Glutamatergic neuron (in vitro differentiated cells): ENCODE data around the gene GTPBP6. TPM values are rescaled to one million over a fixed set of nuclear protein-coding genes. Genes with fewer than 3 reads are reported as not detected.

Experiments
- DNase-seq: peaks from one replicate; pipeline ENCODE4 v3.0.0; 2022
- H3K27ac Mint-ChIP-seq: one replicate; pipeline ENCODE4 v1.8.0; 2020; ENCODE audit warnings: mild to moderate bottlenecking, mixed read lengths, inconsistent platforms; ENCODE audit not compliant: unreplicated experiment
- H3K27me3 Mint-ChIP-seq: one replicate; pipeline ENCODE4 v1.8.0; 2020; ENCODE audit warnings: mild to moderate bottlenecking, moderate library complexity, mixed read lengths, inconsistent platforms; ENCODE audit not compliant: unreplicated experiment
- H3K36me3 Mint-ChIP-seq: one replicate; pipeline ENCODE4 v1.8.0; 2020; ENCODE audit warnings: mild to moderate bottlenecking, mixed read lengths, inconsistent platforms; ENCODE audit not compliant: unreplicated experiment
- H3K4me1 Mint-ChIP-seq: one replicate; pipeline ENCODE4 v1.8.0; 2020; ENCODE audit warnings: mild to moderate bottlenecking, low read depth, mixed read lengths, inconsistent platforms; ENCODE audit not compliant: unreplicated experiment
- H3K4me3 Mint-ChIP-seq: one replicate; pipeline ENCODE4 v1.8.0; 2020; ENCODE audit warnings: mild to moderate bottlenecking, mixed read lengths, inconsistent platforms; ENCODE audit not compliant: unreplicated experiment
- H3K9me3 Mint-ChIP-seq: one replicate; pipeline ENCODE4 v1.8.0; 2020; ENCODE audit warnings: mild to moderate bottlenecking, moderate library complexity, mixed read lengths, inconsistent platforms; ENCODE audit not compliant: unreplicated experiment
- total RNA-seq: library from RNA; stranded (reverse); fragmentation: NEBNext Ultra II Directional; extraction: Animal tissue kit (Norgen Biotek cat#: 25700); gene quantifications from one replicate; pipeline ENCODE4 v1.2.1, GENCODE V29; 2021; ENCODE audit not compliant: unreplicated experiment
- TF ChIP-seq, protein P1 (sequence below): fragments of 200-600 bp; sonication (generic); IDR thresholded peaks from one replicate; pipeline ENCODE4 v1.5.0; 2021; ENCODE audit not compliant: partially characterized antibody, unreplicated experiment

Gene GTPBP6
- total RNA-seq, 1 donor from 2014 or later: 52.3 TPM

- Mint-ChIP-seq H3K36me3 (peaks cover 18% of the 10 kb centered on the region), H3K9me3 (peaks cover 18% of the 10 kb centered on the region)
These were observed 14.5 kb upstream of the GTPBP6 start for GRCh38 chrX:332916-333610.

GRCh38 chrX:332496-332860 lies 13.9 kb upstream of the GTPBP6 start:
- Mint-ChIP-seq H3K9me3 (peaks cover 13% of the 10 kb centered on the region), H3K4me3 (no peak overlapping the region), H3K27ac (no peak overlapping the region), H3K36me3 (peaks cover 12% of the 10 kb centered on the region), H3K4me1 (no peaks in the 10 kb centered on the region), H3K27me3 (peaks cover 7% of the 10 kb centered on the region)
- DNase-seq: no peak
- TF ChIP-seq, protein P1, sequence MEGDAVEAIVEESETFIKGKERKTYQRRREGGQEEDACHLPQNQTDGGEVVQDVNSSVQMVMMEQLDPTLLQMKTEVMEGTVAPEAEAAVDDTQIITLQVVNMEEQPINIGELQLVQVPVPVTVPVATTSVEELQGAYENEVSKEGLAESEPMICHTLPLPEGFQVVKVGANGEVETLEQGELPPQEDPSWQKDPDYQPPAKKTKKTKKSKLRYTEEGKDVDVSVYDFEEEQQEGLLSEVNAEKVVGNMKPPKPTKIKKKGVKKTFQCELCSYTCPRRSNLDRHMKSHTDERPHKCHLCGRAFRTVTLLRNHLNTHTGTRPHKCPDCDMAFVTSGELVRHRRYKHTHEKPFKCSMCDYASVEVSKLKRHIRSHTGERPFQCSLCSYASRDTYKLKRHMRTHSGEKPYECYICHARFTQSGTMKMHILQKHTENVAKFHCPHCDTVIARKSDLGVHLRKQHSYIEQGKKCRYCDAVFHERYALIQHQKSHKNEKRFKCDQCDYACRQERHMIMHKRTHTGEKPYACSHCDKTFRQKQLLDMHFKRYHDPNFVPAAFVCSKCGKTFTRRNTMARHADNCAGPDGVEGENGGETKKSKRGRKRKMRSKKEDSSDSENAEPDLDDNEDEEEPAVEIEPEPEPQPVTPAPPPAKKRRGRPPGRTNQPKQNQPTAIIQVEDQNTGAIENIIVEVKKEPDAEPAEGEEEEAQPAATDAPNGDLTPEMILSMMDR: no peak

More at GRCh38 chrX:332916-333610, 14.5 kb upstream of the GTPBP6 start:
- DNase-seq: no peak
- H3K27me3 Mint-ChIP-seq: peaks cover 7% of the 10 kb centered on the region
- no peak overlapping the region for H3K4me3 Mint-ChIP-seq
- TF ChIP-seq, protein P1: no peak
- H3K4me1 Mint-ChIP-seq: no peaks in the 10 kb centered on the region
- H3K27ac Mint-ChIP-seq: no peak overlapping the region

- H3K27ac Mint-ChIP-seq: no peak overlapping the region
- DNase-seq: no peak
- TF ChIP-seq, protein P1: no peak
- peaks cover 13% of the 10 kb centered on the region for H3K9me3 Mint-ChIP-seq
- peaks cover 6% of the 10 kb centered on the region for H3K27me3 Mint-ChIP-seq
- H3K36me3 Mint-ChIP-seq: peaks cover 8% of the 10 kb centered on the region
- H3K4me3 Mint-ChIP-seq: no peak overlapping the region
- no peaks in the 10 kb centered on the region for H3K4me1 Mint-ChIP-seq
These were observed 13.4 kb upstream of the GTPBP6 start for GRCh38 chrX:331825-332495.

DNA sequence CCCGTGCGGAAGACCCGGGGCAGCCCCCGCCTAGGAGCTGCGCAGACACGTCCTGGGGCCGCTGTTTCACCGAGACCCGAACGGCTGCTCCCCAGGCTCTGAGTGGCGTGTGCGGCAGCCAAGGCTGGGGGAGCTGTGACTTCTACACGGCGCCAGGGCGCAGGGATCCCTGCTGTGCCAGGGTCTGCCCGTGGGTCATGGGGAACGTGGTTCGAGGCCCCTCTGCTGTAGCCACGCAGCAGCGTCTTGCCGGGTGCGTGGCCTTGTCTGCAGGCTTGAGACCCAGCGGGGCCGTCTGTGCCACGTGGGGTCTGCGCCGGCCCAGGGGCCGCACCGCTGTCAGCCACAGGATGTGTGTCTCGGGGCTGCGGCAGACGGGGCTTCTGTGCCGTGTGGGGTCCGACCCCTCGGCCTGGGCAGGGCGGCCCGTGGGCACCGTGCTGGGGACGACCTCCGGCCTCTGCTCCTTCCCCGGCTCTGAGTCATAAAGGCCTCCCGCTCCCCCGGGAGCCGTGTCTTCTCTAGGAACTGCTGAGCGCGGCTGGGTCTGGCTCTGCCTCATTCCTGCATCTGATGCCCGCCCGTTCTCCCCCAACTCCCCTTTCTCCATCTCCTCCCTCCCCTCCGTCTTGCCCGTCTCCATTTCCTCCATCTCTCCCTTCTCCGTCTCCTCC lies 12.7 kb upstream of the GTPBP6 start:
- H3K36me3 Mint-ChIP-seq: peaks cover 3% of the 10 kb centered on the region
- no peak overlapping the region for H3K27ac Mint-ChIP-seq
- peak; percentile 74 for DNase-seq
- H3K27me3 Mint-ChIP-seq: peaks cover 10% of the 10 kb centered on the region
- TF ChIP-seq, protein P1: no peak
- H3K9me3 Mint-ChIP-seq: peaks cover 6% of the 10 kb centered on the region
- H3K4me1 Mint-ChIP-seq: no peaks in the 10 kb centered on the region
- H3K4me3 Mint-ChIP-seq: no peak overlapping the region
